GM19328 (cell line): ENCODE data around the gene MFAP3.
"Not testable (repeated sequence)": the region's sequence is repeated elsewhere in the genome, so short reads cannot be mapped to it uniquely, and the experiment has no call there.

Experiments used
- ATAC-seq: cut with Tn5 transposase; IDR thresholded peaks from one replicate; pipeline ENCODE4 v1.9.1; 2021; ENCODE audit warnings: mild to moderate bottlenecking, moderate library complexity; ENCODE audit not compliant: unreplicated experiment

MFAP3 gene

GRCh38 chr5:154038707-154039457, at the start of gene MFAP3, which contains the start of gene FAM114A2:
Gene MFAP3, plus strand, starts transcription at chr5:154038967. Its CDS starts 10,756 bp downstream, at chr5:154049723.
Gene FAM114A2, minus strand, starts transcription at chr5:154038910. Its CDS starts 3,957 bp downstream, at chr5:154034953.
- peak; percentile 97 for ATAC-seq

- ATAC-seq: no peak
These were observed 47.6 kb upstream of the MFAP3 start for GRCh38 chr5:153991168-153991567.

GRCh38 chr5:153998010-153998409, 40.8 kb upstream of the MFAP3 start:
- no peak for ATAC-seq

- ATAC-seq: no peak
These were observed 40.0 kb upstream of the MFAP3 start for GRCh38 chr5:153998768-153999167.

- no peak for ATAC-seq
These were observed 38.8 kb upstream of the MFAP3 start for GRCh38 chr5:153999995-154000394.

- ATAC-seq: no peak
These were observed 38.1 kb upstream of the MFAP3 start for GRCh38 chr5:154000703-154001102.

- ATAC-seq: no peak
These were observed 36.7 kb upstream of the MFAP3 start for GRCh38 chr5:154002093-154002492.

- ATAC-seq: no peak
These were observed 36.2 kb upstream of the MFAP3 start for GRCh38 chr5:154002511-154003020.

- ATAC-seq: no peak
These were observed 33.1 kb upstream of the MFAP3 start for GRCh38 chr5:154005648-154006047.

- no peak for ATAC-seq
These were observed 28.1 kb upstream of the MFAP3 start for GRCh38 chr5:154010660-154011059.

- ATAC-seq: no peak
These were observed 23.6 kb upstream of the MFAP3 start for GRCh38 chr5:154015071-154015693.

GRCh38 chr5:154018919-154019318, 19.8 kb upstream of the MFAP3 start:
- ATAC-seq: not testable (repeated sequence)

- ATAC-seq: no peak
These were observed 12.8 kb upstream of the MFAP3 start for GRCh38 chr5:154025951-154026350.

- ATAC-seq: no peak
These were observed 6.8 kb upstream of the MFAP3 start for GRCh38 chr5:154031937-154032489.

GRCh38 chr5:154034944-154035343, 3.8 kb upstream of the MFAP3 start:
- no peak for ATAC-seq

- peak; percentile 40 for ATAC-seq
These were observed 483 bp upstream of the MFAP3 start for GRCh38 chr5:154038261-154038706.

- ATAC-seq: no peak
These were observed 677 bp downstream of the MFAP3 start for GRCh38 chr5:154039458-154039829.

- no peak for ATAC-seq
These were observed 4.0 kb downstream of the MFAP3 start for GRCh38 chr5:154042766-154043165.

- ATAC-seq: no peak
These were observed 5.3 kb downstream of the MFAP3 start for GRCh38 chr5:154044099-154044498.

GRCh38 chr5:154044581-154044980, 5.8 kb downstream of the MFAP3 start:
- no peak for ATAC-seq

- ATAC-seq: no peak
These were observed 7.7 kb downstream of the MFAP3 start for GRCh38 chr5:154046486-154046885.

GRCh38 chr5:154047324-154047723, 8.6 kb downstream of the MFAP3 start:
- ATAC-seq: no peak
